HL-60/S4 (cell line): ENCODE results near the gene XCL1.

ENCODE experiments used
- in situ Hi-C: fragments of 300-500 bp; cut with MboI; formaldehyde crosslinking; loops from 2 replicates; pipeline ENCODE4 v1.14.3; 2022; ENCODE audit warnings: low sequenced_read_pairs

Gene XCL1

DNA sequence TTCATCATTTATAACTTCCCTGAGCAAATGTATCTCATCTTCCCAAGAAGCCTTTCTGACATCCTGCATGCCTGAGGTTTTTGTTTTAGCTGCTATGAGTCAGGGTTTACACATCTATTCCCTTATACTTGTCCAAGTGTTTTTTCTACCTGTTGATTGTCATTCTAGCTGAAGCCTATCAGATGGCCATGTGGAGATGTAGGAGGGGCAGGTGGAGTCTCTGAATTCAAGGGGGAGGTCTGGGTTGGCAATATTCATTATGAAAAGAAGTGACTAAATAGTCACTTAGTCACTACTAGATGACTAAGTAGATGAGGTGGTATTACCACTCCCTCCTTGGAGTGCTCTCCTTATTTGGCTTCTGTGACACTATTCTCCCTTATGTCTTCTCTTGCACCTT is 52.4 kb downstream of the XCL1 start:
- in situ Hi-C loops = loop anchor here (25.0 kb wide), 1 partner anchor 508 kb away; no protein-coding TSS in a partner anchor

DNA sequence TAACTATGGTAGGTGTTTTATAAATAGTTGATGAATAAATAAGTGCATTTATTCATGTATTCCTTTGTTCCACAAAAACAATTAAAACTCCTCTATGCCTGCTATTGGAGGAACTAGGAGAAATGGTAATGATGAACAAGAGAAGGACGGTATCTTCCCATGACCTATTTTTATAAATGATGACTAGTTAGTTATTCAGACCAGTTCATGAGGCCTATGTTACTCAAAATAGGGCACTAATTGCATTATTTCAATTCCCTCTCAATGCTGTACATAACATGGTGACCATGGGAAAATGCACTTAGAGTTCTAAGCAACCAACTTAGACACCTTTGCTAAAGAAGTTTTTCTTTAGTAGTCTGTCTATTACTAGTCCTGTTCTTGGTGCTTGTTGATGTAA is 53.1 kb downstream of the XCL1 start:
- in situ Hi-C loops = loop anchor here (25.0 kb wide), 1 partner anchor 508 kb away; no protein-coding TSS in a partner anchor
